AG09319 (cell line): ENCODE data around the gene EHBP1.

Experiments used
- DNase-seq: peaks from one replicate; pipeline ENCODE4 v3.0.0-alpha.2; 2010; ENCODE audit warnings: low read depth; ENCODE audit errors: extremely low read depth
- TF ChIP-seq, protein P1 (sequence below): IDR thresholded peaks from 2 replicates; pipeline ENCODE4 v1.5.1; 2011; ENCODE audit warnings: low read depth, mild to moderate bottlenecking, inconsistent platforms, low read length, moderate library complexity

The EHBP1 gene

DNA sequence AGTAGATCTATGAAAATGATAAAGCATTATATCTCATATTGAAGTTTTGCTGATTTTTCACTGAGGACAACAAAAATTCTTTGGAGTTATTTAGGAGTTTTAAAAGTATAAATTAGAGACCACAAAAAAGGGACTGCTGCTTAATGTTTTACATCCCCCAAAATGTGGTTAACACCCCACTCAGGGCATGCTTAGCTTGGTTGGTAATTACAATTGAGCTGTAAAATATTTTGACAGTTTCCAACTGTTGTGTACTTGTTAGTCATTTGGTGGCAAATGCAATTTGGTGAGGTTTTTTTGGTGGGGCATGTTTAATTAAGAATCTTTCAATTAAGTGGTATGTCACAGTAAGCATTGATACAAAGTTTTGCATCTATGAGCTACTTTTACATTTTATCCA, 207.8 kb downstream of the EHBP1 start:
- TF ChIP-seq, protein P1, sequence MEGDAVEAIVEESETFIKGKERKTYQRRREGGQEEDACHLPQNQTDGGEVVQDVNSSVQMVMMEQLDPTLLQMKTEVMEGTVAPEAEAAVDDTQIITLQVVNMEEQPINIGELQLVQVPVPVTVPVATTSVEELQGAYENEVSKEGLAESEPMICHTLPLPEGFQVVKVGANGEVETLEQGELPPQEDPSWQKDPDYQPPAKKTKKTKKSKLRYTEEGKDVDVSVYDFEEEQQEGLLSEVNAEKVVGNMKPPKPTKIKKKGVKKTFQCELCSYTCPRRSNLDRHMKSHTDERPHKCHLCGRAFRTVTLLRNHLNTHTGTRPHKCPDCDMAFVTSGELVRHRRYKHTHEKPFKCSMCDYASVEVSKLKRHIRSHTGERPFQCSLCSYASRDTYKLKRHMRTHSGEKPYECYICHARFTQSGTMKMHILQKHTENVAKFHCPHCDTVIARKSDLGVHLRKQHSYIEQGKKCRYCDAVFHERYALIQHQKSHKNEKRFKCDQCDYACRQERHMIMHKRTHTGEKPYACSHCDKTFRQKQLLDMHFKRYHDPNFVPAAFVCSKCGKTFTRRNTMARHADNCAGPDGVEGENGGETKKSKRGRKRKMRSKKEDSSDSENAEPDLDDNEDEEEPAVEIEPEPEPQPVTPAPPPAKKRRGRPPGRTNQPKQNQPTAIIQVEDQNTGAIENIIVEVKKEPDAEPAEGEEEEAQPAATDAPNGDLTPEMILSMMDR: no peak
- no peak for DNase-seq

DNA sequence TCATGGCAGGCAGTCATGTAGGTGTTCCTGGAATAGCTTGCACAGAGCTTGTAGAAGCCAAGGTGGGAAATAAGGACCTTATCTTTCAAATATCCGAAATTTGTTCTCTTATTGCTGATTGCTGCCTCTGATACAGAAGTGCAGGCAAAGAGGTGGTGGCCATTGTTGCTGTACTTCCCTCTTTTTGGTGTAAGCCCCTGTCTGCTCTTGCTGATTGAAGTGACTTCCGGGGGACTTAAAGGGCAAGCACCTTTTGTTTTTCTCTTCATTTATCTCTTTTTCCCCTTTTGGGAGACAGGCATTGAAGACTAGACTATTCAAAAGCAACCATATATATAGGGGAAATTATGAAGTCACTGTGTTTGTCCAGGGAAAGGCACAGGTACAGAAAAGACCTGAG, 213.5 kb downstream of the EHBP1 start:
- DNase-seq: no peak
- TF ChIP-seq, protein P1: no peak

DNA sequence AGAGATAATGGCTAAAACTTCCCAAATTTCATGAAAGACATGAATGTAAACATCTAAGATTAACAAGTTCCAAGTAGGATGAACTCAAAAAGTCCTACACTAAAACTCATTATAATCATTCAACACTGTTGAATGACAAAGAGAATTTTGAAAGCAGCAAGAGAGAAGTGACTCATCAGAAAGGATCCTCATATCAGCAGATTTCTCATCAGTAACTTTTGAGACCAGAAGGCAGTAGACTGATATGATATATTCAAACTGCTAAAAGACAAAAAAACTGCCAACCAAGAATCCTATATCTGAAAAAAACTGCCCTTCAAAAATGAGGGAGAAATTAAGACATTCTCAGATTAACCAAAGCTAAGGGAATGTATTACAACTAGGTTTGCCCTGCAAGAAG, 214.6 kb downstream of the EHBP1 start:
- TF ChIP-seq, protein P1: no peak
- no peak for DNase-seq

DNA sequence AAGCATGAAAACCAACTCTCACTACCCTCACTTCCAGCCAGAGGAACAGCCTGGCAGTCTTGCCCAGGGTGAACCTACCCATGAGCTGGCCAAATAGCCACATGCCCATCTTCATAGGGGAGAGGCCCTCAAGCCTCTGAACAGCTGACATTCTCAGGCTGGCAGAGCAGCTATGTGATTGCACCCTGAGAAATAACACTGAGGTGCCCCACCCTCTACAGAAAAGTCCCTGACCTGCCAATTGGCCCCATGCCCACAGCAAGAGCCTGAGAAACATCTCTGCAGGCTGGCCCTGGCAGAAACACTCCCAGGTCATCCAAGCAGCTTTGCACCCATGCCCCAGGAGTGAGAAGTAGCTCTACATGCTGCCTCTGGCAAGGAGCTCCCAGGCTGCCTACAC, 217.7 kb downstream of the EHBP1 start:
- TF ChIP-seq, protein P1: no peak
- DNase-seq: no peak

DNA sequence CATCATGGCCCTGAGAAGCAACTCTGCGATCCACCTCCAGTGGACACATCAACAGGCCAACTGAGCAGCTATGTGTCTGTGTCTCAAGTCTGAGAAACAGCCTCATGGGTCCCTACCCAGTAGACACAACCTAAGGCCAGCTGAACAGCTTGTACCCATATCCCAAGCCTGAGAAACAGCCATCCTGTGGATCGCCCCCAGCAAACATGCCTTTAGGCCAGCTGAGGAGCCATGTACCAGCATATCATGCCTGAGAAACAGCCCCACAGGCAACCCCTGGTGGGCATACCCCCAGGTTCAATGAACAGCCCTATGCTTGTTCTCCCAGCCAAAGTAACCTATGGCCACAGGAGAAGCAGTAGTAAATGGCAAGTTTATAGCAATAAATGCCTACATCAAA, 218.4 kb downstream of the EHBP1 start:
- TF ChIP-seq, protein P1: no peak

DNA sequence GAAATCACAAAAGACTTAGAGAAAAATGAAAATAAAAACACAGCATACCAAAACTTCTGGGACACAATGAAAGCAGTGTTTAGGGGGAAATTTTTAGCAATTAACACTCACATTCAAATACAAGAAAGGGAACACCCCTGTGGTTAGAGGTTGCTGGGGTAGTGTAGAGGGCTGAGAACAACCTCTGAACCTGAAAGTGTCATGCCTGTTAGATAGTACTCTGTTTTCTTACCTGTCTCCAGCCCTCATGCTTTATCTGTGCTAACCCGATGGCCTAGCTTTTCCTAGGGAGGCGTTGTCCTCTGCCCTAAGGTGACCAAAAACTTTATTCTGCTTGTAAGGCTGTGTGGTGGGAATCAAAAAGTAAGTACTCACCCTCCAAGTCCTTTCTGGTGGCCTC, 222.5 kb downstream of the EHBP1 start:
- no peak for DNase-seq
- TF ChIP-seq, protein P1: no peak

More for the DNA sequence above, 218.4 kb downstream of the EHBP1 start:
- no peak for DNase-seq

DNA sequence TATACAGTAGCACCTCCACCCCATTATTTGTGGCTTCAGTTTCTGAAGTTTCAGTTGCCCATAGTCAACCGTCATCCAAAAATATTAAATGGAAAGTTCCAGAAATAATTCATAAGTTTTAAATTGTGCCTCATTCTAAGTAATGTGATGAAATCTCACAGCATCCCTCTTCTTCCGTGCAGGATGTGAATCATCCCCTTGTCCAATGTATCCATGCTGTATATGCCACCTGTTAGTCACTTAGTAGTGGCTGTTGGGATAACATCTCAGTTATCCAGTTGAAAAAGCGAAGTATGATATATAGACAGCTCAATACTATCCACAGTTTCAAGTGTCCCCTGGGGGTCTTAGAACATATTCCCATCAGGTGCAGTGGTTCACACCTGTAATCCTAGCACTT, 226.0 kb downstream of the EHBP1 start:
- DNase-seq: no peak
- TF ChIP-seq, protein P1: no peak
